ENCODE data around the gene MOB3A. TPM values are rescaled to one million over a fixed set of nuclear protein-coding genes. Genes with fewer than 3 reads are reported as not detected.

Gene MOB3A
- total and polyA plus RNA-seq, 12 donors = 5.5 to 54.0 (median 37.1) TPM

- intact Hi-C loops (cut with DNase I) = no loop called here
- peaks cover 7 to 10% of the 10 kb centered on the region in 2 donors for H3K4me1 ChIP-seq (replicated peaks in 1 of 2)
- H3K27ac ChIP-seq = no peak overlapping the region
- no peak for TF ChIP-seq CTCF (IDR thresholded peaks at IDR 0.05)
- TF ChIP-seq POLR2A (IDR thresholded peaks at IDR 0.05) = no peak
- 85 to 94% (median 91%) methylated on average over 7 to 11 of the region's 11 CpGs for WGBS, 4 donors
- peaks cover 0 to 44% of the 10 kb centered on the region in 2 donors for H3K36me3 ChIP-seq (replicated peaks in 1 of 2)
- H3K27me3 ChIP-seq = no peaks in the 10 kb centered on the region
- H3K9me3 ChIP-seq (replicated peaks in 1 of 3) = no peaks in the 10 kb centered on the region
- no peak for DNase-seq
- no peak overlapping the region for H3K4me3 ChIP-seq
These were observed 4.6 kb upstream of the MOB3A start for GRCh38 chr19:2100719-2101061.

- intact Hi-C loops (cut with DNase I) = no loop called here
- 89 to 96% (median 91%) methylated on average over 13 to 39 of the region's 39 CpGs for WGBS, 4 donors
- Histone ChIP-seq H3K27ac (no peak overlapping the region), H3K36me3 (replicated peaks in 1 of 2) (peaks cover 0 to 39% of the 10 kb centered on the region in 2 donors), H3K4me3 (no peak overlapping the region), H3K4me1 (replicated peaks in 1 of 2) (peaks cover 13 to 16% of the 10 kb centered on the region in 2 donors), H3K27me3 (no peaks in the 10 kb centered on the region), H3K9me3 (replicated peaks in 1 of 3) (no peaks in the 10 kb centered on the region)
- DNase-seq = no peak
- TF ChIP-seq POLR2A (IDR thresholded peaks at IDR 0.05) (no peak), CTCF (IDR thresholded peaks at IDR 0.05) (no peak)
These were observed 4.0 kb upstream of the MOB3A start for GRCh38 chr19:2099937-2100718.

GRCh38 chr19:2099054-2099501 lies 3.0 kb upstream of the MOB3A start:
- WGBS, 4 donors = 60 to 76% (median 61%) methylated on average over 2 to 16 of the region's 16 CpGs
- no peak overlapping the region for H3K27ac ChIP-seq

GRCh38 chr19:2097886-2098327 lies 1.8 kb upstream of the MOB3A start:
- DNase-seq = peak in 1 of 7 donors; percentile 35
- intact Hi-C loops (cut with DNase I) = no loop called here
- 71 to 91% (median 83%) methylated on average over 12 to 23 of the region's 23 CpGs for WGBS, 4 donors

More at GRCh38 chr19:2099054-2099501, 3.0 kb upstream of the MOB3A start:
- Histone ChIP-seq H3K9me3 (replicated peaks in 1 of 3) (no peaks in the 10 kb centered on the region), H3K4me1 (replicated peaks in 1 of 2) (peaks cover 20 to 24% of the 10 kb centered on the region in 2 donors), H3K36me3 (replicated peaks in 1 of 2) (peaks cover 0 to 39% of the 10 kb centered on the region in 2 donors), H3K27me3 (no peaks in the 10 kb centered on the region), H3K4me3 (no peak overlapping the region)
- no peak for DNase-seq
- intact Hi-C loops (cut with DNase I) = no loop called here
- TF ChIP-seq CTCF (IDR thresholded peaks at IDR 0.05) = no peak
- no peak for TF ChIP-seq POLR2A (IDR thresholded peaks at IDR 0.05)

More at GRCh38 chr19:2097886-2098327, 1.8 kb upstream of the MOB3A start:
- Histone ChIP-seq H3K9me3 (replicated peaks in 1 of 3) (no peaks in the 10 kb centered on the region), H3K27ac (peak overlapping the region in 1 of 5 donors; percentile 76), H3K27me3 (no peaks in the 10 kb centered on the region), H3K36me3 (replicated peaks in 1 of 2) (peaks cover 0 to 32% of the 10 kb centered on the region in 2 donors), H3K4me1 (replicated peaks in 1 of 2) (peaks cover 20 to 34% of the 10 kb centered on the region in 2 donors), H3K4me3 (no peak overlapping the region)
- TF ChIP-seq POLR2A (IDR thresholded peaks at IDR 0.05) (no peak), CTCF (IDR thresholded peaks at IDR 0.05) (no peak)

Measured in adrenal gland (tissue), 12 donors.